DND-41 (cell line): ENCODE results near the gene PUM2.

Experiments used
- ATAC-seq: fragments of 200-7000 bp; cut with Tn5 transposase; 3 replicates; pipeline ENCODE4 v1.9.1; 2021; ENCODE audit warnings: low read depth; ENCODE audit not compliant: insufficient read depth
- DNase-seq: peaks from one replicate; pipeline ENCODE4 v3.0.0-alpha.2; 2020
- H2AFZ ChIP-seq: 2 replicates; pipeline ENCODE4 v1.6.0; 2012; ENCODE audit warnings: low read depth, low read length
- H3K27ac ChIP-seq: 2 replicates; pipeline ENCODE4 v1.5.1; 2012; ENCODE audit warnings: low read length, inconsistent platforms
- H3K27me3 ChIP-seq: fragments of 200-600 bp; sonication (generic); 2 replicates; pipeline ENCODE4 v1.6.0; 2012; ENCODE audit warnings: low read length, mild to moderate bottlenecking, inconsistent platforms; ENCODE audit not compliant: insufficient read depth, poor library complexity
- H3K36me3 ChIP-seq: 2 replicates; pipeline ENCODE4 v1.5.1; 2012; ENCODE audit warnings: low read length, inconsistent platforms; ENCODE audit not compliant: insufficient read depth
- H3K4me1 ChIP-seq: 2 replicates; pipeline ENCODE4 v1.5.1; 2012; ENCODE audit warnings: mild to moderate bottlenecking, low read length; ENCODE audit not compliant: insufficient read depth
- H3K4me2 ChIP-seq: 2 replicates; pipeline ENCODE4 v1.6.0; 2012; ENCODE audit warnings: mild to moderate bottlenecking, moderate library complexity, low read length, inconsistent platforms; ENCODE audit not compliant: insufficient read depth
- H3K4me3 ChIP-seq, 2 experiments: fragments of 200-600 bp in 1 of 2; shearing (Covaris generic) in 1 of 2; 2 replicates each; pipeline ENCODE4 v1.5.1; 2012 to 2016; ENCODE audit warnings: inconsistent platforms in 2 of 2, low read length in 2 of 2, mild to moderate bottlenecking in 2 of 2, low read depth in 1 of 2, moderate library complexity in 1 of 2
- H3K79me2 ChIP-seq: 2 replicates; pipeline ENCODE4 v1.6.0; 2012; ENCODE audit warnings: low read length, inconsistent platforms; ENCODE audit not compliant: insufficient read depth
- H3K9ac ChIP-seq: 2 replicates; pipeline ENCODE4 v1.6.0; 2012; ENCODE audit warnings: low read depth, mild to moderate bottlenecking, inconsistent platforms, low read length, moderate library complexity
- H3K9me3 ChIP-seq: 2 replicates; pipeline ENCODE4 v1.5.1; 2012; ENCODE audit warnings: low read length, moderate library complexity, mild to moderate bottlenecking, inconsistent platforms; ENCODE audit not compliant: insufficient read depth, severe bottlenecking
- H4K20me1 ChIP-seq: 2 replicates; pipeline ENCODE4 v1.6.0; 2012; ENCODE audit warnings: low read length; ENCODE audit not compliant: insufficient read depth
- CTCF ChIP-seq: IDR thresholded peaks from 2 replicates; pipeline ENCODE4 v1.5.1; 2012; ENCODE audit warnings: borderline replicate concordance, low read length, moderate library complexity, mild to moderate bottlenecking; ENCODE audit not compliant: poor library complexity, severe bottlenecking; ENCODE audit errors: extremely low read depth
- EZH2 ChIP-seq: IDR thresholded peaks from 3 replicates; pipeline ENCODE4 v1.6.1; 2012; ENCODE audit warnings: borderline replicate concordance, low read depth, mild to moderate bottlenecking, moderate library complexity, low read length, inconsistent platforms; ENCODE audit not compliant: severe bottlenecking

PUM2 gene

DNA sequence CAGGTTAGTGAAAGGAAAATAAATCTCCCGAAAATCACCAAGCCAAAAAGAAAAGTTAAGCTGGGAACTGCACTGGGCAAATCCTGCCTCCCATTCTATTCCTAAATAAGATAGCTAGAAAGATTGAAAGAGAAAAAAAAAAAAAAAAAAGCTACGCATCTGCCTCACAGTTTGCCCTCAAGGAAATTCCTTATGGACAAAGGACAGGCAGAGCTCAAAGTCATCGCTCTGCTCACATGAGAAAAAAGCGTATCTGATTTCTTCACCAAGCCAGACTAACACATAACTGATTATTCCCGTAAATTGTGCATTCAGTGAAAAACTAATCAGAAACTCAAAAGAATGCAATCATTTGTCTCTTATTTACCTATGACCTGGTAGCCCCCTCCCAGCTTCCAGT is 50.0 kb downstream of the PUM2 start:
- no peak overlapping the region for H3K9ac ChIP-seq
- no peaks in the 10 kb centered on the region for H3K9me3 ChIP-seq
- no peak overlapping the region for H3K27ac ChIP-seq
- H3K4me1 ChIP-seq = no peaks in the 10 kb centered on the region
- H3K79me2 ChIP-seq = peaks cover 94% of the 10 kb centered on the region
- H3K4me3 ChIP-seq = no peak overlapping the region
- DNase-seq = no peak
- no peak overlapping the region for H2AFZ ChIP-seq
- H3K27me3 ChIP-seq = no peaks in the 10 kb centered on the region
- H4K20me1 ChIP-seq = peaks cover 57% of the 10 kb centered on the region
- H3K4me2 ChIP-seq = no peak overlapping the region
- no peak for TF ChIP-seq EZH2
- TF ChIP-seq CTCF = no peak
- peaks cover 88% of the 10 kb centered on the region for H3K36me3 ChIP-seq
- ATAC-seq = no peak

DNA sequence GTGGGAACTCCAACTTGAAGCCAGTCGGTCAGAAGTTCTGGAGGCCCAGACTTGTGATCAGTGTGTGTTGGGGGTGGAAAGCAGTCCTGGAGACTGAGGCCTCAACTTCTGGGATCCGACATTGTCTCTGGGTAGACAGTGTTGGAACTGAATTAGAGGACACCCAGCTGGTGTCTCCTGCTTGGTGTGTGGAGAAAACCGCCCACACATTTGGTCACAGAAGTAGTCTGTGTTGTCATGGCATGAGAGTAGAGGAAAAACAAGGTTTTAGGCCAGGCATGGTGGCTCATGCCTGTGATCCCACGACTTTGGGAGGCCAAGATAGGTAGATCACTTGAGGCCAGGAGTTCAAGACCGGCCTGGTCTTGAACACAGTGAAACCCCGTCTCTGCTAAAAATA is 51.5 kb downstream of the PUM2 start:
- no peak for ATAC-seq
- H3K79me2 ChIP-seq = peaks cover 91% of the 10 kb centered on the region
- H2AFZ ChIP-seq = no peak overlapping the region
- peaks cover 53% of the 10 kb centered on the region for H4K20me1 ChIP-seq
- no peaks in the 10 kb centered on the region for H3K9me3 ChIP-seq
- no peaks in the 10 kb centered on the region for H3K4me1 ChIP-seq
- H3K36me3 ChIP-seq = peaks cover 86% of the 10 kb centered on the region
- H3K4me3 ChIP-seq = no peak overlapping the region
- no peak overlapping the region for H3K4me2 ChIP-seq
- H3K9ac ChIP-seq = no peak overlapping the region
- TF ChIP-seq CTCF (no peak), EZH2 (no peak)
- no peak for DNase-seq
- H3K27ac ChIP-seq = no peak overlapping the region
- no peaks in the 10 kb centered on the region for H3K27me3 ChIP-seq

DNA sequence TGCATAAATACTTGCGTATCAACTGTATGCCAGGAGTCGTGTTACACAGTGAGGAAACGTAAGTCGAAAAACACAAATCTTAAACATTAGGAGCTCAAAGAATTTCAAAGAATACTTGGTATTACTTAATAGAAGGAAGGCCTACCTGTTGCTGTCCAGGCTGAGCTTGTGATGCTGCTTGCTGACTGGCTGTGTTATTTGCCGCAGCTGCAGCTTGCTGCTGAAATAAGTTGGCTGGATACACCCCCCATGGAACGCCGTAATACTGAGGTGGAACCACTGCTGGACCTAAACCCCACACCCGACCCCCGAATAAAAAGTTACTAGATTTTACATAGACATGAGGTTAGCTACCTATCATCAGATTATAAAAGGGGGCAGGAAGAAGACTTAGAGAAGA is 56.4 kb downstream of the PUM2 start:
- TF ChIP-seq EZH2 (no peak), CTCF (no peak)
- no peak overlapping the region for H3K4me2 ChIP-seq
- ATAC-seq (no peak), DNase-seq (no peak)
- no peak overlapping the region for H2AFZ ChIP-seq
- no peaks in the 10 kb centered on the region for H3K4me1 ChIP-seq
- no peaks in the 10 kb centered on the region for H3K9me3 ChIP-seq
- no peak overlapping the region for H3K4me3 ChIP-seq
- H3K27ac ChIP-seq = no peak overlapping the region
- peaks cover 90% of the 10 kb centered on the region for H3K36me3 ChIP-seq
- peaks cover 34% of the 10 kb centered on the region for H4K20me1 ChIP-seq
- H3K27me3 ChIP-seq = no peaks in the 10 kb centered on the region
- H3K9ac ChIP-seq = no peak overlapping the region
- H3K79me2 ChIP-seq = peaks cover 80% of the 10 kb centered on the region

- ATAC-seq = no peak
- H3K79me2 ChIP-seq = peaks cover 81% of the 10 kb centered on the region
- no peak overlapping the region for H2AFZ ChIP-seq
- peaks cover 93% of the 10 kb centered on the region for H3K36me3 ChIP-seq
- H3K9ac ChIP-seq = no peak overlapping the region
- H3K27ac ChIP-seq = no peak overlapping the region
- H3K4me3 ChIP-seq = no peak overlapping the region
- H3K4me1 ChIP-seq = no peaks in the 10 kb centered on the region
- no peak for DNase-seq
- TF ChIP-seq EZH2 (no peak), CTCF (no peak)
- no peak overlapping the region for H3K4me2 ChIP-seq
- H4K20me1 ChIP-seq = peaks cover 31% of the 10 kb centered on the region; the same call in 1 of the 2 replicates
- H3K9me3 ChIP-seq = no peaks in the 10 kb centered on the region
- H3K27me3 ChIP-seq = no peaks in the 10 kb centered on the region
Observed at GRCh38 chr2:20292984-20293383, 57.7 kb downstream of the PUM2 start.
